PFSK-1 (cell line): ENCODE data around the gene NUP98.

Source experiments
- FOXP2 ChIP-seq: optimal IDR thresholded peaks from 2 replicates; pipeline ENCODE3; 2011; ENCODE audit warnings: borderline replicate concordance, control low read depth, inconsistent platforms; ENCODE audit not compliant: insufficient read depth; ENCODE audit errors: extremely low read length, extremely low read depth
- POLR2AphosphoS5 ChIP-seq: IDR thresholded peaks from 2 replicates; pipeline ENCODE4 v1.6.1; 2012; ENCODE audit warnings: low read depth, mild to moderate bottlenecking, control low read depth, low read length, moderate library complexity
- REST ChIP-seq, 2 experiments: IDR thresholded peaks; 2 replicates each; pipeline versions ENCODE4 v1.6.1 to v1.8.0; 2011 to 2012; ENCODE audit warnings: low read depth in 2 of 2, low read length in 2 of 2, control low read depth in 1 of 2, inconsistent platforms in 1 of 2, mild to moderate bottlenecking in 1 of 2, moderate library complexity in 1 of 2; ENCODE audit not compliant: insufficient read depth in 1 of 2
- SIN3A ChIP-seq: IDR thresholded peaks from 2 replicates; pipeline ENCODE4 v1.6.1; 2012; ENCODE audit warnings: mild to moderate bottlenecking, low read length, moderate library complexity, borderline replicate concordance; ENCODE audit not compliant: insufficient read depth

DNA sequence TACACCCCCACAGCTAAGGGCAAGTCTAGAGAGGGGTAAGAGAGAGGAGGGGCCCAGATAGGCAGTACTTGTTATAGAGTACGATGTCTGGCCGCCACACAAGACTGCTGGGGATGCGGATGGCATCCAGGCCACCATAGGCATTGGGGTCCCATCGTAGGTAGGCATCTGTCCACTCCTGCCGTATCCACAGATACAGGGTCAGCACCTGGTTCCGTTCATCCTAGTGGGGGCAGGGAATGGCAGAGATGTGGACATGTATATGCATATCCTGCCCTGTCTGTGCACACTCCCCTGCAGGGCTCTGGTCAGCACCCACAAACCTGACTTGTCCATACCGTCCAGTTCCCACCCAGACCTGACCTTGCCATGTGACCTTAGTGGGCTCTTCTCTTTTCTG is 128.2 kb downstream of the NUP98 start:
- no peak for TF ChIP-seq REST (IDR thresholded peaks at IDR 0.05; ENCODE audit: insufficient read depth in 1 of 2, low read depth in 2 of 2, low read length in 2 of 2)
- no peak for TF ChIP-seq POLR2AphosphoS5
- no peak for TF ChIP-seq SIN3A
- no peak for TF ChIP-seq FOXP2
